GM18951 (cell line): ENCODE data around the gene CACNA1C.

ENCODE experiments used
- POLR2A ChIP-seq: IDR thresholded peaks from 4 replicates; pipeline ENCODE4 v1.6.1; 2011; ENCODE audit warnings: mild to moderate bottlenecking; ENCODE audit not compliant: insufficient read length, insufficient read depth; ENCODE audit errors: extremely low read depth
- in situ Hi-C: fragments of 300-500 bp; cut with MboI; formaldehyde crosslinking; loops from one replicate; pipeline ENCODE4 v1.12.0; 2022; ENCODE audit warnings: low sequenced_read_pairs, mixed read lengths, inconsistent platforms; ENCODE audit not compliant: unreplicated experiment

CACNA1C gene

DNA sequence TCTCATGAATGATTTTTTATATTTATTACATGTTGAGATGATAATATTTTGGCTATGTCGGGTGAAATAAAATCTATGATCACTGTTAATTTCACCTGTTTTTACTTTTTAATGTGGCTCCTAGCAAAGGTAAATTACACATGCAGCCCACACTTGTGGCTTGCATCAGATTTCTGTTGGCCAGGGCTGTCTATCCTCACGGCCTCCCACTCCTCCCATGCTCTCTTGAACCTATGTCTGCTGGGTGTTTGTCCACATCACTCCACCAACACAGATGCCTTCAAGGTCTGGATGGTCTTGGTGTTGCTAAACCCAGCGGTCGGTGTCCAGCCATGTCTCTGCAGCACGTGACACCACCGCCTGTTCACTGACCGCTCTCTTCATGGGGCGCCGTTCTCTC, 402.6 kb downstream of the CACNA1C start:
- TF ChIP-seq POLR2A: no peak

DNA sequence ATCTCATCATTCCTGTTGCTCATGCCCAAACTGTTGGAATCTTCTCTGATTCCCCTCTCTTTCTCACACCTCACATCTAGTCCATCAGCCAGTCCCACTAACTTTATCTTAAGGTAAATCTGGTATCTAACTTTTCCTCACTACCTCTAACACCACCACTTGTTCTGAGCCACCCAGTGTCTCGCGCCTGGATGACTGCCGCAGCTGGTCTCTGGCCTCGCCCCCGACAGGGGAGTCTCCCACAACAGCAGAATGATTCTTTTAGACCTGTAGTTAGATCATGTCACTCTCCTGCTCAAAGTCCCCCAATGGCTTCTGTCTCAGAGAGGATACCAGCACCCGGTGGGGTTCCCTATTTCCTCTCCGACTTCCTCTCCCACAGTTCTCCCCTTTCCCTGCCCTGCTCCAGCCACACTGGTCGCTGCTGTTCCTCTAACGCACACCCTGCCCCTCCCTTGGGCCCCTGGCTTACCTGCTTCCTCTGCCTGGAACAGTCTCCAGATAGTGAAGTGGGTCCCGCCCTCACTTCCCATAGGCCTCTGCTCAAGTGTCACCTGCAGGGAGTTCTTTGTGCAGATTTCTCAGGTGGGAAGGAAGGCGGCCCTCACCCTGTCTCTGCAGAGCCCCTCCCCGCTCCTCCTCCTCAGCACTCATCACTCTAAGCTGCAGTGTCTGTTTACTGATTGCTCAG, 403.5 kb downstream of the CACNA1C start:
- no peak for TF ChIP-seq POLR2A
- in situ Hi-C loops: no loop called here

More for the DNA sequence above, 402.6 kb downstream of the CACNA1C start:
- in situ Hi-C loops: no loop called here

DNA sequence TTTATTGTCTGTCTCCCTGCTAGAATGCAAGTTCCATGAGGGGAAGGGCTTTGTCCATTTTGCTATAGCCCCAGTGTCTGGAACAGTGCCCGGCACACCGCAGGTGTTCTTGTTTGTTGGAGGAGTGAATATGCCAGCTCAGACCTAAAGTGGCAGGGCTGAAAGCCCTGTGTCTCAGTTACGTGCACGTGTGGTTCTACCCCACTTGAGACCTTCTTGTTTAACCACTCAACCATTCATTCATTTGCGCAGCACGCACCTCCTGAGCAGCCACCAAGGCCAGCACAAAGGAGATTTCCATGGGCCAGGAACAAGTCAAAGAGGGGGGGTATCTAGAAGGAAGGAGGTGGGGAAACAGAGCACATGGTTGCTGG, 404.0 kb downstream of the CACNA1C start:
- TF ChIP-seq POLR2A: no peak
- in situ Hi-C loops: no loop called here

- TF ChIP-seq POLR2A: no peak
- in situ Hi-C loops: no loop called here
Observed at GRCh38 chr12:2457215-2457932, 404.6 kb downstream of the CACNA1C start.

GRCh38 chr12:2457933-2458414, 405.2 kb downstream of the CACNA1C start:
- no peak for TF ChIP-seq POLR2A
- in situ Hi-C loops: no loop called here

- in situ Hi-C loops: no loop called here
- no peak for TF ChIP-seq POLR2A
Observed at GRCh38 chr12:2460051-2460670, 407.4 kb downstream of the CACNA1C start.

- in situ Hi-C loops: no loop called here
- TF ChIP-seq POLR2A: no peak
Observed at GRCh38 chr12:2461046-2461445, 408.3 kb downstream of the CACNA1C start.

GRCh38 chr12:2461645-2462044, 408.9 kb downstream of the CACNA1C start:
- in situ Hi-C loops: no loop called here
- no peak for TF ChIP-seq POLR2A

DNA sequence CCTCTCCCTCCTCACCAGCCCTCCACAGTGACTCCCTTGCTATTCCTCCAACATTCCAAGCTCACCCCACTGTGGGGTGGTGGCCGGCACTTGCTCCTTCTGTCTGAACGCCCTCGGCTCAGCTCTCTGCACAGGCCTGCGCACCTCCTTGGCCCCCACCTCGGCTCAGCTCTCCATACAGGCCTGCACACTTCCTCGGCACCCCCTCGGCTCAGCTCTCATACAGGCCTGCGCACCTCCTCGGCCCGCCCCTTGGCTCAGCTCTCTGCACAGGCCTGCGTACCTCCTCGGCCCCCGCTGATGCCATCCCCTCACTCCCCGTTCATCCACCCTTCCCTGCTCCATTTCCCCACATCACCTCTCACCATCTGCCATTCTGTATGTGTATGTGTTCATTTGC, 409.3 kb downstream of the CACNA1C start:
- in situ Hi-C loops: no loop called here
- no peak for TF ChIP-seq POLR2A

DNA sequence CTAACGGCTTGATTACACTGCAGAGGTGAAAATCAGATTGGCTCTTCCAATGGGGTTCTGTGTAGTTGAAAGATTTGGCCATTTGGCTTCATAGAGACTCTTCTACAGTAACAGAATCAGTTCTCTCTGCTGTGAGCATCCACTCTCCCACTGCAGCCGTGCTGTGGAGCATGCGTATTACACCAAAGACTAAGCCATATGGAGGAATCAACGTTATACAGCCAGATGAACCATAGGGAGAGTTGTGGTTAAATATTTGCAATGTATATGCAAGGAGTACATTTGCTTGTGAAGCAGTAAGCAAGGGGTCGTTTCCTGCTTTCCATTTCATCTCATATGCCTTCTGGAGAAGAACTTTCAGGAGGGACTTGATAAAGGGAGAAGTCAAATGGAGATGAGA, 410.9 kb downstream of the CACNA1C start:
- in situ Hi-C loops: no loop called here
- no peak for TF ChIP-seq POLR2A

- TF ChIP-seq POLR2A: no peak
- in situ Hi-C loops: no loop called here
Observed at GRCh38 chr12:2465681-2466080, 412.9 kb downstream of the CACNA1C start.

GRCh38 chr12:2466211-2466610, 413.4 kb downstream of the CACNA1C start:
- in situ Hi-C loops: no loop called here

GRCh38 chr12:2467447-2468195, 414.8 kb downstream of the CACNA1C start:
- TF ChIP-seq POLR2A: no peak
- in situ Hi-C loops: no loop called here

More at GRCh38 chr12:2466211-2466610, 413.4 kb downstream of the CACNA1C start:
- TF ChIP-seq POLR2A: no peak
